Measurements from ENCODE around the gene AHRR. TPM values are rescaled to one million over a fixed set of nuclear protein-coding genes. Genes with fewer than 3 reads are reported as not detected.

AHRR gene
- total RNA-seq, 6 experiments from 2014 or later = 30.9 to 55.7 (median 51.9) TPM

DNA sequence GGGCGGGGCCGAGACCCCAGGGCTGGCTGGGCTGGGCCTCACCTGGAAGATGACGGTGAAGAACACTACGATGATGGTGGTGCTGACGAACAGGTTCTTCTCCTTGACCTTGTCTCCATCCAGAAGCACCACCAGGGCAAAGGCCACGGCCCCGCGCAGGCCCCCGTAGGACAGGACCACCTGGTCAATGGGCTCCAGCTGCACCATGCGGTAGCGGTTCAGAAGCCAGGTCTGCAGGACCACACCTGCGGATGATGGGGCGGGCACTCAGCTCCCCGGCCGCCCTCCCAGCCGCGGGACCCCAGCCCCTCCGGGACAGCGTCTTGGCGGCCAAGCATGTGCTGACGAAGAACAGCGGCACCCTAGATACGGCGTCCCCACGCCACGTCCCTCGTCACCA lies 161.0 kb downstream of the AHRR start:
- Mint-ChIP-seq H3K4me3 (no peak overlapping the region), H3K4me1 (ENCODE audit: low read depth) (no peaks in the 10 kb centered on the region), H3K9me3 (no peaks in the 10 kb centered on the region), H3K36me3 (ENCODE audit: low read depth) (no peaks in the 10 kb centered on the region), H3K27ac (no peak overlapping the region), H3K27me3 (ENCODE audit: insufficient read depth) (peaks cover under 1% of the 10 kb centered on the region)
- TF ChIP-seq, protein P1, sequence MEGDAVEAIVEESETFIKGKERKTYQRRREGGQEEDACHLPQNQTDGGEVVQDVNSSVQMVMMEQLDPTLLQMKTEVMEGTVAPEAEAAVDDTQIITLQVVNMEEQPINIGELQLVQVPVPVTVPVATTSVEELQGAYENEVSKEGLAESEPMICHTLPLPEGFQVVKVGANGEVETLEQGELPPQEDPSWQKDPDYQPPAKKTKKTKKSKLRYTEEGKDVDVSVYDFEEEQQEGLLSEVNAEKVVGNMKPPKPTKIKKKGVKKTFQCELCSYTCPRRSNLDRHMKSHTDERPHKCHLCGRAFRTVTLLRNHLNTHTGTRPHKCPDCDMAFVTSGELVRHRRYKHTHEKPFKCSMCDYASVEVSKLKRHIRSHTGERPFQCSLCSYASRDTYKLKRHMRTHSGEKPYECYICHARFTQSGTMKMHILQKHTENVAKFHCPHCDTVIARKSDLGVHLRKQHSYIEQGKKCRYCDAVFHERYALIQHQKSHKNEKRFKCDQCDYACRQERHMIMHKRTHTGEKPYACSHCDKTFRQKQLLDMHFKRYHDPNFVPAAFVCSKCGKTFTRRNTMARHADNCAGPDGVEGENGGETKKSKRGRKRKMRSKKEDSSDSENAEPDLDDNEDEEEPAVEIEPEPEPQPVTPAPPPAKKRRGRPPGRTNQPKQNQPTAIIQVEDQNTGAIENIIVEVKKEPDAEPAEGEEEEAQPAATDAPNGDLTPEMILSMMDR (IDR thresholded peaks at IDR 0.05) = no peak
- DNase-seq = no peak

DNA sequence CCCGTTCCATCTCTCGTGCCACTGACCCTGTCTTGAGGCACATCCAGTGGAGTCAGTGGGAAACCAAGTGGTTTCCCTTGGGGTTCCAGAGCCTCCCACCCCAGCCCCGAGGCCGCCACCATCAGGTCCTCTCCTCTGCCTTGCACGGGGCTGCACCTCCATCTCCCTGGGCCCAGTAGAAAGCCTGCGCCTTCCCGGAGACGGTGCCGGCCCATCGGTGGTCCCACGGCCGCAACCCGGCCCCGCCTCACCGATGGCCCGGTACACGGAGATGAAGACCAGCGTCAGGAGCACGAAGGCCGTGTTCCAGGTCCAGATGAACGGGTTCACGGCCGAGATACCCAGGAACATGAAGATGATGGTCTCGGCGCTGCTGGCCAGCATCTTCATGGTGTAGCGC lies 161.5 kb downstream of the AHRR start:
- H3K27me3 Mint-ChIP-seq (ENCODE audit: insufficient read depth) = peaks cover 3% of the 10 kb centered on the region
- H3K4me3 Mint-ChIP-seq = no peak overlapping the region
- no peaks in the 10 kb centered on the region for H3K4me1 Mint-ChIP-seq (ENCODE audit: low read depth)
- TF ChIP-seq, protein P1 (IDR thresholded peaks at IDR 0.05) = no peak
- no peaks in the 10 kb centered on the region for H3K9me3 Mint-ChIP-seq
- no peak overlapping the region for H3K27ac Mint-ChIP-seq
- no peaks in the 10 kb centered on the region for H3K36me3 Mint-ChIP-seq (ENCODE audit: low read depth)
- DNase-seq = no peak

DNA sequence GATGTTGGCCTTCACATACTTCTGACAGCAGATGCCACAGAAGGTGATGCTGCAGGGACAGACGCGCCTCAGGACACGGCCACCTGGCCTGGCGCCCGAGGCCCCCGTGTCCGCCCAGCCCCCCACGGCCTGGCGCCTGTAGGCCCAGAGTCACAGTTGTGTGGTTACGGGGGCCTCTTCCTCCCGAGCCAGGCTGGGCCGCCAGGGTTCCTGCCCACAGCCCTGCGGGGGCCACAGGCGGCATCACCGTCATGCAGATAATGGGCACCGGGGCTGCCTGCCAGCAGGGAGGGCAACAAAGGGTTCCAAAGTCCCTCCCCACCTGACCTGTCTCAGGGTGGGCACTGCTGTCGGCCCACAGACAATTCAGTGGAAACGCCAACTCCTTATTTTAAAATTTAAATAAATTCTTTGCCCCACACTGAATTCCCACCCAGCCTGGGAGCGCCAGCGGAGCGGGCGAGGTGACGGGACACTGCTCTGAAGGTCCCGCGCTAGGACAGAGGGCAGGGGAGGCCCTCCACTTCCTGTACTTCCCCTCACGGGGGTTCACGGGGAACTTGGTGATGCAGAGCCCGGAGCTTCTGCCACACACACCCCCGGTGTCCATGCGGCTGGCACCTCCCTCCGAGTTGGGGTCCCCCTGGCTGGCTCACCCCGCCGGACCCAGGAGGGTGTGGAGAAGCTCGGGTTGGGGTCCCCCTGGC lies 162.1 kb downstream of the AHRR start:
- TF ChIP-seq, protein P1 (IDR thresholded peaks at IDR 0.05) = no peak
- Mint-ChIP-seq H3K9me3 (no peaks in the 10 kb centered on the region), H3K4me1 (ENCODE audit: low read depth) (no peaks in the 10 kb centered on the region)

DNA sequence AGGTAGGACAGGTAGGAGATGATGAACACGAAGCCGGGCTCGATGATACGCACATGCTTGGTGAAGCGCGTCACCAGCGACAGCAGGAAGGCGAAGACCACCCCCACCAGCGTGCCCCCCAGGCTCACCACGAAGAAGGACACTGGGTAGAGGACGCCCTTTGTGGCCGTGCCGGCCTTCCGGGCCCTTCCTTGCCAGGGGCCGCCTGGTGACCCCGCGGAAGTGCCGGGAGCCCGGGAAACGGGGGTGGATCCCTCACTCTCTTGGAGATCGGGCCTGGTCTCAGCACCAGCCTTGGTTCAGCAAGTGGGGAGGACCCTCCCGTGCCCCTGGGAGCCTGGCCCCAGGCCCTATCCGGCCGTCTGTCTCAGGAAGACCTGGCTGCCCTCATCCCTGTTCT lies 163.0 kb downstream of the AHRR start:
- Mint-ChIP-seq H3K9me3 (no peaks in the 10 kb centered on the region), H3K4me1 (ENCODE audit: low read depth) (no peaks in the 10 kb centered on the region)
- TF ChIP-seq, protein P1 (IDR thresholded peaks at IDR 0.05) = no peak

More for the DNA sequence above, 162.1 kb downstream of the AHRR start:
- Mint-ChIP-seq H3K4me3 (no peak overlapping the region), H3K27ac (no peak overlapping the region), H3K36me3 (ENCODE audit: low read depth) (no peaks in the 10 kb centered on the region), H3K27me3 (ENCODE audit: insufficient read depth) (peaks cover 3% of the 10 kb centered on the region)
- no peak for DNase-seq

DNA sequence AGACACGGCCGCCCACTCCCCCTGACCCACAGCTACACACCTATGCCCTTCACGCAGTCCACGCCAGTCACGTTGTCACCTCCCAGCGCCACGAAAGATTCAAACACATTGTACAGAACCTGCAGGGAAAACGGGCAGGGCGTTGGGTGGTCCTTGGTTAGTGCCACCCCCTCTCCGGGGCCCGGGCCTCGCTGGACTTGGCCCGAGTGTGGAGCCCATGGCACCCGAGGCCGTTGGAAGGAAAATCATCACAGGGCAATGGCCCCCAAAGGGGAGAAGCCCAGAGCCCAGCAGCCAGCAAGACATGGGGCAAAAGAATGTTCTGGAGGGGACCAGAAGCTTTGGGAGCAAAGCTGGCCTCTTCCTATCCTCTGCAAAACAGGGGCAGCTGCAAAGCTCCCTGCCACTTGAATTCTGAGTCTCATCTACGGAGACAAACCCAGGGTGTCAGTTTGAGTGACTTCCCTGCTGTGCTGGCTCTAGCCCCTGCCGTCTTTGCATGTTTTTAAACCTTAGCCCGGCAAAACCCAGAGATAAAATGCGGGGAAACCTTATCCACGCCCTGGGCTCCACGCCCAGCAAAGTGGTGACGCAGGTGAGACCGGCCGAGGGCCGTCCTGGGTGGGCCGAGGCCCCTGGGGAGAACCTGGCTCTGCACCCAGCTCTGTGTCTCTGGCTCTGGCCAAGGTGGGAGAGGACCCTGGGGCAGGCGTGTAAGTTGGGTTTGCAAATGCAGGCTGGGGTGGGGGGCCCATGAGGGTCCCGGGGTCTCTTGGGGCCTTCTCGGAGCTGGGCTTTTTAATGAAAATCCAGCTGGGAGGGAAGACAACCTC lies 163.8 kb downstream of the AHRR start:
- no peaks in the 10 kb centered on the region for H3K9me3 Mint-ChIP-seq
- H3K4me1 Mint-ChIP-seq (ENCODE audit: low read depth) = no peaks in the 10 kb centered on the region
- H3K27ac Mint-ChIP-seq = no peak overlapping the region
- DNase-seq = no peak
- H3K36me3 Mint-ChIP-seq (ENCODE audit: low read depth) = no peaks in the 10 kb centered on the region
- peaks cover 6% of the 10 kb centered on the region for H3K27me3 Mint-ChIP-seq (ENCODE audit: insufficient read depth)
- TF ChIP-seq, protein P1 (IDR thresholded peaks at IDR 0.05) = no peak
- no peak overlapping the region for H3K4me3 Mint-ChIP-seq

More for the DNA sequence above, 163.0 kb downstream of the AHRR start:
- Mint-ChIP-seq H3K4me3 (no peak overlapping the region), H3K36me3 (ENCODE audit: low read depth) (no peaks in the 10 kb centered on the region), H3K27me3 (ENCODE audit: insufficient read depth) (peaks cover 3% of the 10 kb centered on the region), H3K27ac (no peak overlapping the region)
- DNase-seq = no peak

Data from HFFc6 (cell line).